ENCODE measurements around the gene CTCFL. TPM values are rescaled to one million over a fixed set of nuclear protein-coding genes. Genes with fewer than 3 reads are reported as not detected.

The CTCFL gene
- total RNA-seq, 2 experiments from 2014 or later, result 0.63 TPM; not detected in 1

DNA sequence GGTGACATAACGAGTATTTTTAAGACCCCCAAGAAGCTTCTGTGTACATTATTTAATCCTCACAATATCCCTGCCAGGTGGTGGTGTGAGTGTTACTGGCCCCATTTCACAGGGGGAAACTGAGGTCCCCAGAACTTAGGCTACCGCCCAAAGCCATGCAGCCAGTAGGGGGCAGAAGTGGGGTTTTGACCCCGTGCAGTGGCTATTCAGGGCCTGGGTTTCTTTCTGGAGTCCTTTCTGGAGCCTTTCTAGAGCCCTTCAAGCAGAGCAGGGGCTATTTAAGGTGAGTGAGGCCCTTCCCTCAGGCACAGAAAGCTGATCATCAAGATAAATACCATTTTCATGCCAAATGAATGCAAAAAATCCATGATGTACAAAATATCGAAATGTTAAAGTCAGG is 59.0 kb downstream of the CTCFL start:
- Histone ChIP-seq H3K79me2 (ENCODE audit: insufficient read depth, low read depth, low read length) (no peaks in the 10 kb centered on the region), H3K27ac (ENCODE audit: low read depth, low read length, poor library complexity, severe bottlenecking) (no peak overlapping the region), H3K4me2 (ENCODE audit: low read length) (0 out of 2 replicates have a peak overlapping the region, but pooled peaks have one; percentile 0), H3K36me3 (ENCODE audit: insufficient read depth, low read length) (no peaks in the 10 kb centered on the region), H3K9me2 (ENCODE audit: insufficient read depth, low read length) (no peaks in the 10 kb centered on the region), H2AFZ (ENCODE audit: low read length) (no peak overlapping the region), H3K4me1 (ENCODE audit: insufficient read depth, low read length, poor library complexity, severe bottlenecking) (peaks cover 78% of the 10 kb centered on the region), H4K20me1 (ENCODE audit: insufficient read depth, low read length) (no peaks in the 10 kb centered on the region), H3K9me3 (ENCODE audit: low read length) (no peaks in the 10 kb centered on the region), H3K4me3 (ENCODE audit: low read depth, low read length, poor library complexity, severe bottlenecking) (no peak overlapping the region)
- CTCF ChIA-PET (ENCODE audit: unreplicated experiment), result no interaction called here
- peak; percentile 37 for DNase-seq (ENCODE audit: low spot score)
- no TSS peak for BruUV-seq (replicated peaks)
- TF ChIP-seq, protein P1, sequence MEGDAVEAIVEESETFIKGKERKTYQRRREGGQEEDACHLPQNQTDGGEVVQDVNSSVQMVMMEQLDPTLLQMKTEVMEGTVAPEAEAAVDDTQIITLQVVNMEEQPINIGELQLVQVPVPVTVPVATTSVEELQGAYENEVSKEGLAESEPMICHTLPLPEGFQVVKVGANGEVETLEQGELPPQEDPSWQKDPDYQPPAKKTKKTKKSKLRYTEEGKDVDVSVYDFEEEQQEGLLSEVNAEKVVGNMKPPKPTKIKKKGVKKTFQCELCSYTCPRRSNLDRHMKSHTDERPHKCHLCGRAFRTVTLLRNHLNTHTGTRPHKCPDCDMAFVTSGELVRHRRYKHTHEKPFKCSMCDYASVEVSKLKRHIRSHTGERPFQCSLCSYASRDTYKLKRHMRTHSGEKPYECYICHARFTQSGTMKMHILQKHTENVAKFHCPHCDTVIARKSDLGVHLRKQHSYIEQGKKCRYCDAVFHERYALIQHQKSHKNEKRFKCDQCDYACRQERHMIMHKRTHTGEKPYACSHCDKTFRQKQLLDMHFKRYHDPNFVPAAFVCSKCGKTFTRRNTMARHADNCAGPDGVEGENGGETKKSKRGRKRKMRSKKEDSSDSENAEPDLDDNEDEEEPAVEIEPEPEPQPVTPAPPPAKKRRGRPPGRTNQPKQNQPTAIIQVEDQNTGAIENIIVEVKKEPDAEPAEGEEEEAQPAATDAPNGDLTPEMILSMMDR (conservative IDR thresholded peaks at IDR 0.05; ENCODE audit: low read length), result peak; percentile 86
- TF ChIP-seq EZH2phosphoT487 (IDR thresholded peaks at IDR 0.05; ENCODE audit: borderline replicate concordance, low read depth, low read length), result no peak
- intact Hi-C loops (cut with micrococcal nuclease; ENCODE audit: unreplicated experiment), result no loop called here
- POLR2A ChIA-PET, result interaction anchor here (2.7 kb wide), 1 partner anchor 8 kb away, joined by 16 read pairs; no protein-coding TSS in a partner anchor

DNA sequence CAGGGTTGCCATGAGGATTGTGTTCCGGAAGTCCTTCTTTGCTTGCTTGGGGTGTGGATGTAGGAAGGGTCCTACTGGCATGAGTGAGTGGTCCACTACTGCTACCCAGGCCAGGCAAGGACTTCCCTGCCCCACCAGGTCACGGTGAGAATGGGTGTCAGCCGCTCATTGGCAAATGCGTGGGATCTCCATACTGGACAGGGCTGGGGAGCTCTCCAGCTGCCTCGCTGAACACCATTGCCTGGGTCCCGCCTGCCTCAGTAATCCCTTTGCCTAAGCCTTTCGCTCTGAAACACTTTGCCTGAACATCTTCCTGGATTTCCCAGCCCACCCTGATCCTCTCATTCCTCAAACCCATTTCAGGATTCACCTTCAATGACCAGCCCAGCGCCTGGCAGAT is 59.5 kb downstream of the CTCFL start:
- TF ChIP-seq, protein P1 (conservative IDR thresholded peaks at IDR 0.05; ENCODE audit: low read length), result no peak
- TF ChIP-seq EZH2phosphoT487 (IDR thresholded peaks at IDR 0.05; ENCODE audit: borderline replicate concordance, low read depth, low read length), result no peak
- Histone ChIP-seq H3K4me1 (ENCODE audit: insufficient read depth, low read length, poor library complexity, severe bottlenecking) (peaks cover 73% of the 10 kb centered on the region), H3K4me2 (ENCODE audit: low read length) (peak overlapping the region; percentile 3; the same call in 1 of the 2 replicates), H3K9me2 (ENCODE audit: insufficient read depth, low read length) (no peaks in the 10 kb centered on the region), H4K20me1 (ENCODE audit: insufficient read depth, low read length) (no peaks in the 10 kb centered on the region), H3K27ac (ENCODE audit: low read depth, low read length, poor library complexity, severe bottlenecking) (no peak overlapping the region), H3K79me2 (ENCODE audit: insufficient read depth, low read depth, low read length) (no peaks in the 10 kb centered on the region), H3K4me3 (ENCODE audit: low read depth, low read length, poor library complexity, severe bottlenecking) (no peak overlapping the region), H2AFZ (ENCODE audit: low read length) (no peak overlapping the region), H3K9me3 (ENCODE audit: low read length) (no peaks in the 10 kb centered on the region), H3K36me3 (ENCODE audit: insufficient read depth, low read length) (no peaks in the 10 kb centered on the region)
- ChIA-PET POLR2A (interaction anchor here (2.7 kb wide), 1 partner anchor 8 kb away, joined by 16 read pairs; no protein-coding TSS in a partner anchor), CTCF (ENCODE audit: unreplicated experiment) (interaction anchor here (1.9 kb wide), 1 partner anchor 8 kb away, joined by 7 read pairs; no protein-coding TSS in a partner anchor)
- no TSS peak for BruUV-seq (replicated peaks)
- intact Hi-C loops (cut with micrococcal nuclease; ENCODE audit: unreplicated experiment), result no loop called here
- DNase-seq (ENCODE audit: low spot score), result no peak

DNA sequence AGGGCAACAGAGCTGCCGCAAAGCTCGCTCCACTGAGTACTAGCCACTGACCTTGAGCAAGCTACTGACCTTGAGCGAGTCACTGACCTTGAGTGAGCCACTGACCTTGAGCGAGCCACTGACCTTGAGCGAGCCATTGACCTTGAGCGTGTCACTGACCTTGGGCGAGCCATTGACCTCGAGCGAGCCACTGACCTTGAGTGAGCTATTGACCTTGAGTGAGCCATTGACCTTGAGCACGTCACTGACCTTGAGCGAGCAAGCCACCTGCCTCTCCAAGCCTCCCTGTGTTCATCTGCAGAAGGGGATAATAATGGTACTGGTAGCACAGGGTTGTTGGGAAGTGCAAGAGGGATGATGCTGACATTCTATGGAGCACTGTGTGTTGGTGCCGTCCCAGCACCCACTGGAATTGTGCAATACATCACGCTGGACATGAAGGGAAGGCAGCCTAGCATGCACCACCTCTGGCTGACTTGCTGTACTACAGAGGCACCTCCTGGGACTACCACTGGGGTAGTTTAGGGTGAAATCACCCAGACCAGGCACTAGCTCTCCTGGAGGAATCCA is 60.2 kb downstream of the CTCFL start:
- H3K9me2 ChIP-seq (ENCODE audit: insufficient read depth, low read length), result no peaks in the 10 kb centered on the region
- TF ChIP-seq EZH2phosphoT487 (IDR thresholded peaks at IDR 0.05; ENCODE audit: borderline replicate concordance, low read depth, low read length), result no peak
- TF ChIP-seq, protein P1 (conservative IDR thresholded peaks at IDR 0.05; ENCODE audit: low read length), result peak; percentile 69
- peak overlapping the region; percentile 42 for H3K4me2 ChIP-seq (ENCODE audit: low read length)
- peak overlapping the region; percentile 36 for H3K27ac ChIP-seq (ENCODE audit: low read depth, low read length, poor library complexity, severe bottlenecking)
- intact Hi-C loops (cut with micrococcal nuclease; ENCODE audit: unreplicated experiment), result no loop called here
- no TSS peak for BruUV-seq (replicated peaks)
- H3K79me2 ChIP-seq (ENCODE audit: insufficient read depth, low read depth, low read length), result no peaks in the 10 kb centered on the region
- no peaks in the 10 kb centered on the region for H3K9me3 ChIP-seq (ENCODE audit: low read length)
- peaks cover 66% of the 10 kb centered on the region for H3K4me1 ChIP-seq (ENCODE audit: insufficient read depth, low read length, poor library complexity, severe bottlenecking)
- no peaks in the 10 kb centered on the region for H4K20me1 ChIP-seq (ENCODE audit: insufficient read depth, low read length)
- no peaks in the 10 kb centered on the region for H3K36me3 ChIP-seq (ENCODE audit: insufficient read depth, low read length)
- DNase-seq (ENCODE audit: low spot score), result peak; percentile 60
- ChIA-PET POLR2A (interaction anchor here (2.7 kb wide), 1 partner anchor 9 kb away, joined by 16 read pairs; no protein-coding TSS in a partner anchor), CTCF (ENCODE audit: unreplicated experiment) (interaction anchor here (0.5 to 1.9 kb wide), 3 partner anchors 9 to 81 kb away, joined by 3 to 7 read pairs (median 3); no protein-coding TSS in a partner anchor)
- no peak overlapping the region for H2AFZ ChIP-seq (ENCODE audit: low read length)
- no peak overlapping the region for H3K4me3 ChIP-seq (ENCODE audit: low read depth, low read length, poor library complexity, severe bottlenecking)

Data from OCI-LY7 (cell line).